Measurements from ENCODE around the gene GNAT1.

DNA sequence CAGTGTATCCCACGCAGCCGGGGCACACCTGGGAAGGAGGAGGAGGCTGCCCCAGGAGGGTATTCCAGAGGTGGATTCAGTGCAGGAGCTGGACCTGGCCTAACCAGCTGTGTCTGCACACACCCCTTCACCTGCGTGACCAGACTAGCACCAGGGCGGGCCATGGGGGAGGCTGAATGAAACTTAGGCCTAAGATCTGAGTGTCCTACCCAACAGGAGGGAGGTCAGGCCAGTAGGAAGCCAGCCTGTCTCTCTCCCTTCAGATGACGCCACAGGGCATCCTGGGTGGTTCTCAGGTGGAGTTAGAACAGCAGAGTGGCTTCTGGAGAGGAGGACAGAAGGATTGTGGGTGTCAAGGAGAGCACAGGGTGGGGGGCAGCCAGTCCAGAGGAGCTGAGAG is 39.7 kb upstream of the GNAT1 start:
- TF ChIP-seq, protein P1, sequence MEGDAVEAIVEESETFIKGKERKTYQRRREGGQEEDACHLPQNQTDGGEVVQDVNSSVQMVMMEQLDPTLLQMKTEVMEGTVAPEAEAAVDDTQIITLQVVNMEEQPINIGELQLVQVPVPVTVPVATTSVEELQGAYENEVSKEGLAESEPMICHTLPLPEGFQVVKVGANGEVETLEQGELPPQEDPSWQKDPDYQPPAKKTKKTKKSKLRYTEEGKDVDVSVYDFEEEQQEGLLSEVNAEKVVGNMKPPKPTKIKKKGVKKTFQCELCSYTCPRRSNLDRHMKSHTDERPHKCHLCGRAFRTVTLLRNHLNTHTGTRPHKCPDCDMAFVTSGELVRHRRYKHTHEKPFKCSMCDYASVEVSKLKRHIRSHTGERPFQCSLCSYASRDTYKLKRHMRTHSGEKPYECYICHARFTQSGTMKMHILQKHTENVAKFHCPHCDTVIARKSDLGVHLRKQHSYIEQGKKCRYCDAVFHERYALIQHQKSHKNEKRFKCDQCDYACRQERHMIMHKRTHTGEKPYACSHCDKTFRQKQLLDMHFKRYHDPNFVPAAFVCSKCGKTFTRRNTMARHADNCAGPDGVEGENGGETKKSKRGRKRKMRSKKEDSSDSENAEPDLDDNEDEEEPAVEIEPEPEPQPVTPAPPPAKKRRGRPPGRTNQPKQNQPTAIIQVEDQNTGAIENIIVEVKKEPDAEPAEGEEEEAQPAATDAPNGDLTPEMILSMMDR (IDR thresholded peaks at IDR 0.05; ENCODE audit: insufficient read depth, low read length, poor library complexity, severe bottlenecking): no peak
- no peak for TF ChIP-seq EZH2phosphoT487 (conservative IDR thresholded peaks at IDR 0.05; ENCODE audit: low read length)

Measured in SU-DHL-6 (cell line).